Stimulated activated CD8-positive, alpha-beta memory T cell treated with anti-CD3 and anti-CD28 coated beads, Interleukin-2, amount 100 ng/mL, for 48 hours (primary cell): ENCODE results near the gene GDF2.

Source experiments
- DNase-seq, 2 donors: peaks; one replicate each; pipeline ENCODE4 v3.0.0-alpha.2; 2020; ENCODE audit warnings: low read depth in 2 of 2

GDF2 gene

DNA sequence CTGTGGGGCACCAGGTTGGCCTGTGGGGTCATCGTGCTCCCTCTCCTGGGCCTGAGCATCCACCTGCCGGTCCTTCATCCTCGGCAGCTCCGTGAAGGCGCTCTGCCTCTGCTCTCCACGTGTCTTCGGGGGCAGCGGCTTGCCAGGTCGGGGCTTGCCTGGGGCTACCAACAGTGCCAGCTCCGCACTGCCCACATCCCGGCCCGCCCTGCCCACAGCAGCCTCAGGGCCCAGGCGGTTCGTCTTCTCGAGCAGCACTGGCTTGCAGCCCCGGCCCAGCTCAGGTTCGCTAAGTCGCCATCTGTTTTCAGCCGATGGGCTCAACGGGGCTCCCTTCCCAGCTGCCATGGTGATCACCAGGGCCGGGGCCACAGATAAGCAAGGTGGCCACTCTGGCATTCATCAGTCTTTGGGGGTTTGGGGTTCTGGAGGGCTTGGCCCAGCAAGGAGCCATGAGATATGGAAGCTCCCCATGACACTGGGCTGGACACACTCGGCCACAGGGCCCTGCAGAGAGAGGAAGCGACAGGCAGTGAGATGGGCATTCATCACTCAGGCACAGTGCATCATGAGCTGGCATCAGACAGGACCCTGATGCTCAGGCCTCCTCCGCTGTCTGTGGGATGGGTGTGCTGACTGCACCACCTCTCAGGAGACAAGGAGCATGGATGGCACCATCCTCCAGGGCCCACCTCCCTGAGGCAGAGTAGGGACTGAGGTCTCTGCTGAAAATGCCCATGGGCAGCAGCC, 46.4 kb downstream of the GDF2 start:
- no peak for DNase-seq

DNA sequence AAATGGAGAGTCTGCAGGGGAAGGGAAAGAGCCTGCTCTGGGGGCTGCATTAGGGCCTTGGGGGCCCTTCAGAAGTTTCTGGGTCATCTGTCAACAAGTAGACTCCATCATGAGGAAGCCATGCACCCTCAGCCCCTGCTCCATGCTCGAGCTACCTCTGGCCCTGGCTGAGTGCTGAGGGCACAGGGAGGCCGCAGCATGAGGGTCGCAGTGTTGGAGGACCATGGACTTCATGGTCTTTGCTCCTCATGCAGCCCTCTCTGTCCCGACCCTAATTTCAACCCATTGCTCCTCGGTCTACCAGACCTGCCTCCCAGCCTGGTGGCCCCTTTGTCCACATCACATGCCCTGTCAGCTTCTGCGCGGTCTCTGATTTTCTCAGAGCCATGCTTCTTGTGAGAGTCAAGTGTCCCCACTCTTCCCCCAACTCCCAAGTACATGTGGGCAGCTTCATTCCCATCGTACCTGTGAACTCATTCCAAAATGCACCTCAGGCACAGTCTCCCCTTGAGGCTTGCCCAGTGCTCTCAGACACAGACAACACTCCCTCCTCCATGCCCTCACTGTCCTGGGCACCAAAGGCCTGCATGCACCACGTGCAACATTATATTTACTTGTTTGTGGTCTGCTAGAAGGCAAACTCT, 47.1 kb downstream of the GDF2 start:
- DNase-seq: no peak

DNA sequence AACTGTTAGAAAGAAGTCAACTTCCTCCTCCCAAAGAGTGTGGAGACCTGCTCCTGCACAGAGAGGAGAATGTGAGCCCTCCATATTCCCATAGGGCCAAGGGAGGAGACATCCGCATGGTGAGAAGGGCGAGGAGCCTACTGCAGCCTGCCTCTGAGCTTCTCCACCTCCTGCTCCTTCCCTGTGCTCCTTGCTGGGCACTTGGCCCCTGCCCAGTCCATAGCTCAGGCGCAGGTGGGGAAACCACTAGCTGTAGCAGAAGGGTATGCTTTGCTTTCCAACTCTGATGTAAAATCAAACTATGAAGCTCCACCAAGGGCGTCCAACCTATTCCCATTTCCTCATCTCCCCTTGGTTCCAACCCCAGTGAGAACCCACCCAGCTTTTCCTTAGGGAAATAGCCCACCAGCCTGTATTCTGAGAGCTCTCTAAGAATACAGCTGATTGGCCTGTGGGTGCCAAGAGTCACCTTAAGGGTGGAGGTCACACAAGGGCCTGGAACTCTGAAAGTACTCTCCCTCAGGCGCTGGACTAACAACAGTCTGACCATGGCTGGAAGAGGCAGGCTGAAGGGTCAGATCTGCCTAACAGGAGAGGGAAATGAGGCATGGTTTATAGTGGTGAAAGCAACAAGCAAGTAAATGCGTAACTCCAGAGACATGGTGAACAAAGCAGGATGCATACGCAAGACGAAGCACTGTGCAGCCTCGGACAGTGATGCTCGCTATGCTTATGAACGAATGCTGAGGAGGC, 47.9 kb downstream of the GDF2 start:
- DNase-seq: no peak

DNA sequence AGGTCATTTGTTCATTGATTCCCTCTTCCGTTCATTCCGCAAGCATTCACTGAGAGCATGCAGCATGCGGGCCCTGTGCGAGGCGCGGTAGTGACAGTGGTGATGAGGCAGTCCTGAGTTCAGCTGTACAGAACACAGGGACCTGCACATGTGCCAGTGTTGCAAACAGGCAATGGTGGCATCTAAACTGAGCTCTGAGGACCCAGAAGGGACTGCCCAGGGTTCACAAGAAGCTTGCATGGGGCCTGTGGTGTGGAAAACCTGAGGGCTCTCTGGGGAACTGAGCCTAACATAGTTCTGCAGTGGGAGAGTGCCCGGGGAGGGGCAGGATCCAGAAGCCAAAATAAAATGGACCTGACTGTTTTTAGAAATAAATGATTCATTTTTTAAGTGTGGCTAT, 48.6 kb downstream of the GDF2 start:
- DNase-seq: no peak

DNA sequence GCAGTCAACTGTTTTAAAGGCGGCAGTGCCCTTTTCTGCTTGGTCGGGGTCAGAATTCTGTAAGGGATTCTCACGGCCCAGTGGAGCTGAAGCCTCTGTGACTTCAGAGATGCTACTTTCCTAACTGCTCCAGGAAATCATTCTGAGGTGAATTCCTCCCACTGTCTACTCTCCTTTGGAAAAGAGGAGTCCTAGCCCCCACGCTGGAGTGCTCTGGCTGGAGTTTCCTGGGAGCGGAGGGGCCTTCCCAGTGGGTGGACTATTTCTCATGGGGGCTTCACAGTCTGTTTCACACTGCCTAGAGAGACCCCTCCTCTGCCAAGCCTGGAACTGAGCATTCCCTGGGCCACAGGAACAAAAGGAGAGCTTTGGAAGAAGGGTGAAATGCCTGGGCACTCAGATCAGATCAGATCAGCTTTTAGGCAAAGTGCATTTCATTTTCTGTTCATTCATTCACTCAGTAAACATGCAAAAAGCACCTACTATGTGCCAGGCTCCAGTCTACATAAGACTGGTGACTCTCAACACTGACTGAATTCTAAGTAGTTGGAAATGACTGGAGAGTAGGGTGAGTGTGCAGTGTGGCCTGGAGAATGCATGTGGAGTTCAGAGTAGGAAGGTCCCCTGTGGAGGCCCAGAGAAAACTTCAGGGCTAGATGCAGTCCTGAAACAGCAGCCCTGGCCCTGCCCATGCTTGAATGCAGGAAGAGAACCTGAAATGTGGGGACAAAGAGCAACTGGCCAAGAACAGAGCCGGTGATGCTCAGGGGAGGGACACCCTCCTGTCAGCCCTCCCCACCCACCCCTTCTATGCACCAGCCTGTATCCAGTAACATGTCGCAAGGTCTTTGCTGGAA, 49.6 kb downstream of the GDF2 start:
- DNase-seq: no peak

DNA sequence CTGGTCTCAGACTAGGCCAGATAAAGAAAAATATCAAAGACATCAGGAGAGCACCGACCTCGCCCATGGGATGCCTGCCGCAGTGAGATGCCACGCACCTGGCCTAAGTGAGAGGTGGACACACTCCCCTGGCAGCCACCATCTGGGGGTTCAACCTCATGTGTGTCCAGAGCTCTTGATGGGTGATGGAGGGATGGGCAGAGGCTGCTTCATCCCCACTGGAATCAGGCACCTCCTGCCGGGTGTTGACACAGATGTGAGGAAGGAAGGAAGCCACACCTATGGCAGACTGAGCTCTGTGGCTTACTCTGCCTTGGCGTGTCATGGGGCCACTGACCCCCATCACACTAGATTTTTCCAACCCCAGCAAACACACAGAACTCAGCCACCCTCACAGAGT, 50.5 kb downstream of the GDF2 start:
- no peak for DNase-seq

DNA sequence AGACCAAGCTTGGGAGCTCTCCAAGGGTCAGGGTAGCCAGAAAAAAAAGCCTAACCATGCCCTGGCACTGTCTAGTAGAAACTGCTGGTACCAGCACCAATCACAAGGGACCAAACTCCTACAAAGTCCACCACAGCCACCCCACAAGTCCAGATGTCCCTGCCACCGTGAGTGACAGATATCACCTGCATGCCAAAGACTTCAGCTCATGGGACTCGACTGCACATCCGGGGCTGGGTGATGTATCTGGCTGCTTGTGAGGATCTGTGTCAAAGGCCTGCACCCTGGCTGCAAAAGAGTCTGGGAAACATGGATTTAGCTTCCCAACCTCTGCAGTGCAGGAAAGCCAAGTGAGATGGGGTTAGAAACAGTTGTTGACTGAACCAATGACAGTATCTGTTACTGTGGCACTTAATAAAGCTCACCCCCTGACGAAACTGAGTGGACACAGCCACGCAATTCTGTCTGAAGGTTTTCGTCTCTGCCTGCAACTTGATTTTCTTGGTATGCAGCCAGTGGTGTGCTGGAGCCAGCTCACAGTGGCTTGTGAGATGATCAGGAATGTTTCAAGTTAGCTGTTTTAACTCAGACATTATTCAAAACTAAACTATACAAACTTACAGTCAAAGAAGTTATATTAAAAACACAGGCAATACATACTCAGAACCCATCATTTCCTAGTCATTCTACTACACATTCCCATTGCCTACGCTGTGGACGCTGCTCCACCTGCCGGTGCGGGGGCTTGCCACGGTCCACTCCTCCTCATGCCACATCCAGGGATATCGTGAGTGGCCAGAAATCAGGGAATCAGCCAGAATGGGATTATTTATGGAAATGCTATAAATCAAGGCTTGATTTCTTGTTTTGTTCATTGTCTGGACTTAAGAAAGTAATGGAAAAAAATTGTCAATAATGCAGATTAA, 52.6 kb downstream of the GDF2 start:
- DNase-seq: no peak

DNA sequence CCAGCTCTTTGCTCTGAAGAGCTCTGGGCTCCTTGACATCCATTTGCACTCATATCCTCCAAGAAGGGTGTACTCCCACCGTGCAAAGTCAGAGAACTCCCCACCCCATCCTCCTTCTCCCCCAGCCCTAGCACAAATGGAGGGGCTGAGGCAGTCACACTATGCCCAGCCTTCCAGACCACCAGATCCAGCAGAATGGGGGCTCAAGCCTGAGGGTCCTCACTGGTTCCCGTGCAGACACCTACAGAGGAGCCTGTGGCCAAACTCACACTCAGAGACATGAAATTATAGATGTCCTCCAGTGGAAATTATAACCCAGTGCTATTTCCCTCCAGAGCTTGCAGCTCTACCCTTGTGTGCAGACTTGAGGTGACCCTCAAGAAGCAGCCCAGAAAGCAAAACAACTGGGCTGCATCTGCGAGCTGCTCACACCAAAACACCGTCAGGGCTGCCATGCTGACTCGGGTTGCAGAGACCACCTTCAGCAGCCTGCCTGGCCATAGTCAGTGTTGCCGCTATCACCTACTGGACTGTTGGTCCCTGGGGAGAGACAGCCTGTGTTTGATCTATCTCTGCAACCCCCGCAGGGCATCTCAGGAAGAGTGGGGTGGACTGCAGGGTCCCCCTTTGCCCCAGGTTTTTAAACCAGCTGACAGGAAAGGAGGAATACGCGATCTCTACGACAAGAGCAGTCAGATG, 54.4 kb downstream of the GDF2 start:
- DNase-seq: no peak
